HepG2 (cell line): ENCODE results near the gene FBXW5. TPM values are rescaled to one million over a fixed set of nuclear protein-coding genes. Genes with fewer than 3 reads are reported as not detected.
A peak's percentile ranks its signal among the peaks of the same experiment; 100 is the strongest.

Source experiments
- CBX5 ChIP-seq: sonication (generic); formaldehyde crosslinking; IDR thresholded peaks from 2 replicates; pipeline ENCODE4 v1.4.0; 2020; ENCODE audit warnings: missing genetic modification reagents, borderline replicate concordance
- EZH2 ChIP-seq: conservative IDR thresholded peaks from 2 replicates; pipeline ENCODE4 v1.6.1; 2012; ENCODE audit warnings: mild to moderate bottlenecking, low read depth, low read length, moderate library complexity
- FOSL2 ChIP-seq: sonication (generic); formaldehyde crosslinking; IDR thresholded peaks from 2 replicates; pipeline ENCODE4 v1.4.0; 2020; ENCODE audit warnings: missing genetic modification reagents
- IKZF5 ChIP-seq: IDR thresholded peaks from 2 replicates; pipeline ENCODE4 v1.6.1; 2018; ENCODE audit warnings: missing genetic modification reagents, mild to moderate bottlenecking, missing compliant biosample characterization
- IRF2 ChIP-seq: IDR thresholded peaks from 2 replicates; pipeline ENCODE4 v1.6.1; 2018; ENCODE audit warnings: missing genetic modification reagents, missing compliant biosample characterization
- KLF16 ChIP-seq, 2 experiments: sonication (generic) in 1 of 2; formaldehyde crosslinking in 1 of 2; IDR thresholded peaks; 2 replicates each; pipeline versions ENCODE4 v1.6.1 to v1.8.0; 2016 to 2023; ENCODE audit warnings: missing genetic modification reagents in 2 of 2, missing compliant biosample characterization in 1 of 2
- MED13 ChIP-seq: sonication (generic); formaldehyde crosslinking; IDR thresholded peaks from 2 replicates; pipeline ENCODE4 v1.5.0; 2020; ENCODE audit warnings: missing genetic modification reagents
- MYPOP ChIP-seq: sonication (generic); formaldehyde crosslinking; IDR thresholded peaks from 2 replicates; pipeline ENCODE4 v1.8.1; 2023; ENCODE audit warnings: mild to moderate bottlenecking, moderate library complexity, missing genetic modification reagents
- UBTF ChIP-seq: sonication (generic); formaldehyde crosslinking; IDR thresholded peaks from 2 replicates; pipeline ENCODE4 v1.4.0; 2020; ENCODE audit warnings: mild to moderate bottlenecking, missing genetic modification reagents
- ZNF766 ChIP-seq: sonication (generic); formaldehyde crosslinking; IDR thresholded peaks from 2 replicates; pipeline ENCODE4 v1.5.0; 2020; ENCODE audit warnings: missing genetic modification reagents, borderline replicate concordance
- polyA plus RNA-seq, 8 experiments: library from polyadenylated mRNA; depleted of rRNA in 3 of 8; stranded (reverse) in 7 of 8; unstranded in 1 of 8; fragments of >200 nt; fragmentation: Illumina TruSeq in 4 of 8; extraction: Trizol in 4 of 8; gene quantifications; 2 replicates each; pipeline versions ENCODE4 v1.2.1 to v1.2.3, GENCODE V29; 2011 to 2016; ENCODE audit warnings: low read depth in 4 of 8, missing spikeins in 1 of 8, mixed read lengths in 1 of 8; ENCODE audit not compliant: insufficient read depth in 1 of 8
- total RNA-seq, 5 experiments: library from RNA; depleted of rRNA; stranded (reverse); fragments of >200 nt; fragmentation: Illumina TruSeq; extraction: Trizol; gene quantifications; 2 replicates each; pipeline ENCODE4 v1.2.3, GENCODE V29; 2016; ENCODE audit warnings: low read depth in 1 of 5
- TF ChIP-seq, protein P1 (sequence below): sonication (generic); formaldehyde crosslinking; IDR thresholded peaks from 2 replicates; pipeline ENCODE4 v1.4.0; 2020; ENCODE audit warnings: missing genetic modification reagents, borderline replicate concordance
- TF ChIP-seq, protein P2 (sequence below): sonication (generic); formaldehyde crosslinking; IDR thresholded peaks from 2 replicates; pipeline ENCODE4 v1.4.0; 2020; ENCODE audit warnings: mild to moderate bottlenecking, low read depth, missing genetic modification reagents
- TF ChIP-seq, protein P3 (sequence below): sonication (generic); formaldehyde crosslinking; IDR thresholded peaks from 2 replicates; pipeline ENCODE4 v1.4.0; 2020; ENCODE audit warnings: missing genetic modification reagents, low read depth, mild to moderate bottlenecking, borderline replicate concordance

The FBXW5 gene
- total and polyA plus RNA-seq, 2 of the 13 experiments (the other 11 are each of a cell fraction or from before 2014, with no cell fraction given) = 52.0 to 60.4 TPM

DNA sequence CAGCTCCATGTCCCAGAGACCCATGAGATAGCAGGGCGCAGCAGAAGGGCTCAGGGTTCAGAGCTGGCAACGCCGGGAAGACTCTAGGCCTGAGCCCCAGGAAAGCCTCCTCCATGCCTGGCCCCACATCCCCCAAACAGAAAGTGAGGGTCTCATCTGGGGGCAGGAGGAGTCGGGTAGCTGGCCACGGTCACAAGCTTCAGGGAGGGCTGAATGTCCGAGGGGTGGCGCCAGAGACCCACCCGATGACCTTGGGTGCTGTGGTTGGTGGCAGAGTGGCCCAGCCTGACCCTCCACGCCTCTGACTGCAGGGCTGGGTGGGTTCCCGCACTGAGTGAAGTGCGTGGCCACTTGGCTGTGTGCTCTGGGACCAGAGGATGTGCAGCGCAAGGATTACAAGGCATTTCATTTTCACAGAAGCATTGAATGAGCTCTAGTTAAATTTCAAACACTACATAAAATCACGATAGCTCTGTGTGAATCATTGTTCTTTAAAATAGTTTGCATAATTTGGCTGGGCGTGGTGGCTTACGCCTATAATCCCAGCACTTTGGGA is 3.5 kb upstream of the FBXW5 start (continued):
- TF ChIP-seq KLF16 (CRISPR knock-in tag; IDR thresholded peaks at IDR 0.05) = peak in 1 of 2 experiments; percentile 32; a peak in 1 of 4 replicates
- TF ChIP-seq UBTF (CRISPR knock-in tag) = peak; percentile 44; the same call in 1 of the 2 replicates
- TF ChIP-seq, protein P1, sequence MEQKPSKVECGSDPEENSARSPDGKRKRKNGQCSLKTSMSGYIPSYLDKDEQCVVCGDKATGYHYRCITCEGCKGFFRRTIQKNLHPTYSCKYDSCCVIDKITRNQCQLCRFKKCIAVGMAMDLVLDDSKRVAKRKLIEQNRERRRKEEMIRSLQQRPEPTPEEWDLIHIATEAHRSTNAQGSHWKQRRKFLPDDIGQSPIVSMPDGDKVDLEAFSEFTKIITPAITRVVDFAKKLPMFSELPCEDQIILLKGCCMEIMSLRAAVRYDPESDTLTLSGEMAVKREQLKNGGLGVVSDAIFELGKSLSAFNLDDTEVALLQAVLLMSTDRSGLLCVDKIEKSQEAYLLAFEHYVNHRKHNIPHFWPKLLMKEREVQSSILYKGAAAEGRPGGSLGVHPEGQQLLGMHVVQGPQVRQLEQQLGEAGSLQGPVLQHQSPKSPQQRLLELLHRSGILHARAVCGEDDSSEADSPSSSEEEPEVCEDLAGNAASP (CRISPR knock-in tag) = peak; percentile 84; the same call in 1 of the 2 replicates
- TF ChIP-seq EZH2 = no peak
- TF ChIP-seq IRF2 (CRISPR knock-in tag) = 0 out of 2 replicates have a peak, but pooled peaks have one; percentile 36
- peak; percentile 35; the same call in 1 of the 2 replicates for TF ChIP-seq CBX5 (CRISPR knock-in tag)
- TF ChIP-seq ZNF766 (CRISPR knock-in tag) = 0 out of 2 replicates have a peak, but pooled peaks have one; percentile 14
- TF ChIP-seq, protein P2, sequence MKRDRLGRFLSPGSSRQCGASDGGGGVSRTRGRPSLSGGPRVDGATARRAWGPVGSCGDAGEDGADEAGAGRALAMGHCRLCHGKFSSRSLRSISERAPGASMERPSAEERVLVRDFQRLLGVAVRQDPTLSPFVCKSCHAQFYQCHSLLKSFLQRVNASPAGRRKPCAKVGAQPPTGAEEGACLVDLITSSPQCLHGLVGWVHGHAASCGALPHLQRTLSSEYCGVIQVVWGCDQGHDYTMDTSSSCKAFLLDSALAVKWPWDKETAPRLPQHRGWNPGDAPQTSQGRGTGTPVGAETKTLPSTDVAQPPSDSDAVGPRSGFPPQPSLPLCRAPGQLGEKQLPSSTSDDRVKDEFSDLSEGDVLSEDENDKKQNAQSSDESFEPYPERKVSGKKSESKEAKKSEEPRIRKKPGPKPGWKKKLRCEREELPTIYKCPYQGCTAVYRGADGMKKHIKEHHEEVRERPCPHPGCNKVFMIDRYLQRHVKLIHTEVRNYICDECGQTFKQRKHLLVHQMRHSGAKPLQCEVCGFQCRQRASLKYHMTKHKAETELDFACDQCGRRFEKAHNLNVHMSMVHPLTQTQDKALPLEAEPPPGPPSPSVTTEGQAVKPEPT (CRISPR knock-in tag) = no peak
- 0 out of 2 replicates have a peak, but pooled peaks have one; percentile 51 for TF ChIP-seq MED13 (CRISPR knock-in tag)
- peak; percentile 33; the same call in 1 of the 2 replicates for TF ChIP-seq IKZF5 (CRISPR knock-in tag)
- TF ChIP-seq, protein P3, sequence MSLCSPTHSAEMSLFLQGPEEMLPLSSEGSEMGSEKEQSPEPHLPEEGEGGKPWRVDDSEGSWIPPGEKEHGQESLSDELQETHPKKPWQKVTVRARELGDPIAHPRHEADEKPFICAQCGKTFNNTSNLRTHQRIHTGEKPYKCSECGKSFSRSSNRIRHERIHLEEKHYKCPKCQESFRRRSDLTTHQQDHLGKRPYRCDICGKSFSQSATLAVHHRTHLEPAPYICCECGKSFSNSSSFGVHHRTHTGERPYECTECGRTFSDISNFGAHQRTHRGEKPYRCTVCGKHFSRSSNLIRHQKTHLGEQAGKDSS (CRISPR knock-in tag) = no peak; the same call in 1 of the 2 replicates
- TF ChIP-seq FOSL2 (CRISPR knock-in tag) = peak; percentile 17; the same call in 1 of the 2 replicates
- 0 out of 2 replicates have a peak, but pooled peaks have one; percentile 37 for TF ChIP-seq MYPOP (CRISPR knock-in tag)
